Measurements from ENCODE around the gene LYVE1.

LYVE1 gene

DNA sequence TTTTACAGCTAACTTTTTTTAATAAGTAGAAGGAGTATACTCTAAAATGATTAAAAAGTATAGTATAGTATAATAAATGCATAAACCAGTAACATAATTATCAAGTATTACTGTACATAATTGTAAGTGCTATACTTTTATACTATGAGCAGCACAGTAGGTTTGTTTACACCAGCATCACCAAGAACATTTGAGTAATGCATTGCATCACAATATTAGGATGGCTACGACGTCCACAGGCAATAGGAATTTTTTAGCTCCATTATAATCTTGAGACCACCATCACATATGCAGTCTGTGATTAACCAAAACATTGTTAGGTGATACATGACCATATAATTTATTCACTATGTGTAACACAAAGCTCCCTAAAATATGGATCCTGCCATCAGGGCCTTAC lies 47.9 kb downstream of the LYVE1 start:
- peaks cover 27 to 32% of the 10 kb centered on the region in 2 donors for H3K36me3 ChIP-seq (ENCODE audit: control insufficient read depth in 1 of 2, insufficient read depth in 2 of 2, low read length in 2 of 2)
- no peak overlapping the region for H3K27ac ChIP-seq (ENCODE audit: low read length)
- no peaks in the 10 kb centered on the region for H3K27me3 ChIP-seq (ENCODE audit: low read depth, low read length)
- H3K4me3 ChIP-seq (ENCODE audit: low read depth in 1 of 2, low read length in 2 of 2), result no peak overlapping the region
- H3K4me1 ChIP-seq (ENCODE audit: control insufficient read depth in 1 of 2, insufficient read depth in 2 of 2, low read length in 2 of 2), result no peaks in the 10 kb centered on the region
- H3K9me3 ChIP-seq (ENCODE audit: control insufficient read depth in 1 of 2, low read length in 2 of 2), result no peaks in the 10 kb centered on the region

DNA sequence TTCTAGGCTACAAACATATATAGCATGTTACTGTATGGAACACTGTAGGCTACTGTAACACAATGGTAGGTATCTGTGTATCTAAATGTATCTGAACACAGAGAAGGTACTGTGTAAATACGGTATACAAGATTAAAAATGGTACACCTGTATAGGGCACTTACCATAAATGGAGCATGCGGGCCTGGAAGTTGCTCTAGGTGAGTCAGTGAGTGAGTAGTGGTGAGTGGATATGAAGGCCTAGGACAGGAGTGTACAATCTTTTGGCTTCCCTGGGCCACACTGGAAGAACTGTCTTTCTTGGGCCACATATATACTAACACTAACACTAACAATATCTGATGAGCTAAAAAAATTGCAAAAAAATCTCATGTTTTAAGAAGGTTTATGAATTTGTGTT lies 48.8 kb downstream of the LYVE1 start:
- H3K4me1 ChIP-seq (ENCODE audit: control insufficient read depth in 1 of 2, insufficient read depth in 2 of 2, low read length in 2 of 2), result no peaks in the 10 kb centered on the region
- H3K4me3 ChIP-seq (ENCODE audit: low read depth in 1 of 2, low read length in 2 of 2), result no peak overlapping the region
- no peak overlapping the region for H3K27ac ChIP-seq (ENCODE audit: low read length)

DNA sequence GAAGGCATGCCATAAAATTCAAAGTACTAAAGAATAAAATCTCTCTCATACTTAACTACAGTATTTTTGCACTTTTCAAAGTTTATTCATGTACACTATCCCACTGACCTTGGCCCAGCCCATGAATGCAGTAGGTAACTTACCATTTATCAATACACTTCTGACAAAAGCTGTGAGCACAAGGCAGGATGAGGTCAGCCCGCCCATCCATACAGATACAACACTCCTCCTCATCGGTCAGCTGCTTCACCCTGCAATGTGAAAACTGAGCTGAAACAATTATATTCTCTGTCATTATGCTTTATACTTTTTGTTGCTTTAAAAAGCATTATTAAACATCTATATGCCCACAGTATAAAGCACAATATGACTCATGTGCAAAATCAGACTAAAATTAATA lies 49.6 kb downstream of the LYVE1 start:
- no peak overlapping the region for H3K4me3 ChIP-seq (ENCODE audit: low read depth in 1 of 2, low read length in 2 of 2)
- no peak overlapping the region for H3K27ac ChIP-seq (ENCODE audit: low read length)
- H3K27me3 ChIP-seq (ENCODE audit: low read depth, low read length), result no peaks in the 10 kb centered on the region
- H3K36me3 ChIP-seq (ENCODE audit: control insufficient read depth in 1 of 2, insufficient read depth in 2 of 2, low read length in 2 of 2), result peaks cover 20 to 23% of the 10 kb centered on the region in 2 donors
- H3K4me1 ChIP-seq (ENCODE audit: control insufficient read depth in 1 of 2, insufficient read depth in 2 of 2, low read length in 2 of 2), result no peaks in the 10 kb centered on the region
- no peaks in the 10 kb centered on the region for H3K9me3 ChIP-seq (ENCODE audit: control insufficient read depth in 1 of 2, low read length in 2 of 2)

More for the DNA sequence above, 48.8 kb downstream of the LYVE1 start:
- H3K27me3 ChIP-seq (ENCODE audit: low read depth, low read length), result no peaks in the 10 kb centered on the region
- no peaks in the 10 kb centered on the region for H3K9me3 ChIP-seq (ENCODE audit: control insufficient read depth in 1 of 2, low read length in 2 of 2)
- peaks cover 23 to 28% of the 10 kb centered on the region in 2 donors for H3K36me3 ChIP-seq (ENCODE audit: control insufficient read depth in 1 of 2, insufficient read depth in 2 of 2, low read length in 2 of 2)

DNA sequence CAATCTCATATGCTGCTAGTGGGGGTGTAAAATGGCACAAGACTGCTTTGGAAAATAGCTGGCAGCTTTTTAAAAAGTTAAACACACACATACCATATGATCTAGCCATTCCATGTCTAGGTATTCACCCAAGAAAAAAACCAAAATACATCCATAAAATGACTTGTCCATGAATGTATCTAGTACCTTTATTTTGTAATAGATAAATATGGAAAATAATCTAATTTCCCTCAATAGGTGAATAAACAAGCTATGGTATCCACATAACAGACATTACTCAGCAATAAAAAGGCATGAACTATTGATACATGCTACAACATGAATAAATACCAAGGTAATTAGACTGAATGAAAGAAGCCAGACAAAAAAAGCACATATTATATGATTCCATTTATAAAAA lies 50.3 kb downstream of the LYVE1 start:
- Histone ChIP-seq H3K27me3 (ENCODE audit: low read depth, low read length) (no peaks in the 10 kb centered on the region), H3K4me1 (ENCODE audit: control insufficient read depth in 1 of 2, insufficient read depth in 2 of 2, low read length in 2 of 2) (no peaks in the 10 kb centered on the region), H3K9me3 (ENCODE audit: control insufficient read depth in 1 of 2, low read length in 2 of 2) (no peaks in the 10 kb centered on the region), H3K4me3 (ENCODE audit: low read depth in 1 of 2, low read length in 2 of 2) (no peak overlapping the region), H3K36me3 (ENCODE audit: control insufficient read depth in 1 of 2, insufficient read depth in 2 of 2, low read length in 2 of 2) (peaks cover 19 to 23% of the 10 kb centered on the region in 2 donors), H3K27ac (ENCODE audit: low read length) (no peak overlapping the region)

DNA sequence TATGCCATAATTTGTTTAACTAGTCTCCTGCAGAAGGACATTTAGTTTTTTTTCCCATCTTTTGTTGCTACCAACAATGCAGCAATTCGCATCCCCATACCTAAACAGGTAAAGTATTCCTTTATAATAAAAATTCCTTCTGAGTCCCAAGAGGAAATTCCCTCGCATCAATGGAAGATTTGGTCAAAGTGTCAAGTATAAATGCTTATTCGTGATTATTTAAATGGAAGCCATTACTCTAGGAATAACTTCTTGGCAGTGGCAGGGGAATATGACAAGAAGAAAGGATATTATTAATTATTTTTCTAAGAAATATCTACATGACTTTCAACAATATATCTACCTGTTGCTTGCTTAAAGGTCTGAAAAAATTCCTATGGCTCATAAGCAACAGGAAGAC lies 53.0 kb downstream of the LYVE1 start:
- Histone ChIP-seq H3K4me3 (ENCODE audit: low read depth in 1 of 2, low read length in 2 of 2) (no peak overlapping the region), H3K36me3 (ENCODE audit: control insufficient read depth in 1 of 2, insufficient read depth in 2 of 2, low read length in 2 of 2) (peaks cover 9 to 15% of the 10 kb centered on the region in 2 donors), H3K9me3 (ENCODE audit: control insufficient read depth in 1 of 2, low read length in 2 of 2) (no peaks in the 10 kb centered on the region), H3K27me3 (ENCODE audit: low read depth, low read length) (no peaks in the 10 kb centered on the region), H3K27ac (ENCODE audit: low read length) (no peak overlapping the region), H3K4me1 (ENCODE audit: control insufficient read depth in 1 of 2, insufficient read depth in 2 of 2, low read length in 2 of 2) (no peaks in the 10 kb centered on the region)

DNA sequence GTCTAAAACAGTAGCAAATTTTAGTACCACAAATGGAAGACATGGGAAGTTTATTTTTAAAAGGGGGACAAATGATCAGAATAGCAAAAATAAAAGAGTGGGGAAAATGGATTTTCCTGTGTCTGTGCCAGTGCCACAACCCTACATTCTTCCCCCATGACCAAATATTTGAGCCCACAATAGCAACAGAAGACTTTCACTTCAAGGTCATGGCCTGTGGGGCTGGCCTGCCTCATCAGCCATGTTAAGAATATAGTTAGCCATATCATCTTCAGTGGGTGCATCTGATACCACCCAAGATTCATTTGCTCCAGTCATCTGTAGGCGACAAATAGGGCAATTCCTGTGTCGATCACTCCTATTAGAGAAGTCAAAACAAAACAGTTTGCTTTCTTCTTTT lies 53.8 kb downstream of the LYVE1 start:
- Histone ChIP-seq H3K4me1 (ENCODE audit: control insufficient read depth in 1 of 2, insufficient read depth in 2 of 2, low read length in 2 of 2) (no peaks in the 10 kb centered on the region), H3K9me3 (ENCODE audit: control insufficient read depth in 1 of 2, low read length in 2 of 2) (no peaks in the 10 kb centered on the region), H3K36me3 (ENCODE audit: control insufficient read depth in 1 of 2, insufficient read depth in 2 of 2, low read length in 2 of 2) (peaks cover 9 to 11% of the 10 kb centered on the region in 2 donors), H3K27me3 (ENCODE audit: low read depth, low read length) (no peaks in the 10 kb centered on the region), H3K4me3 (ENCODE audit: low read depth in 1 of 2, low read length in 2 of 2) (no peak overlapping the region), H3K27ac (ENCODE audit: low read length) (no peak overlapping the region)

DNA sequence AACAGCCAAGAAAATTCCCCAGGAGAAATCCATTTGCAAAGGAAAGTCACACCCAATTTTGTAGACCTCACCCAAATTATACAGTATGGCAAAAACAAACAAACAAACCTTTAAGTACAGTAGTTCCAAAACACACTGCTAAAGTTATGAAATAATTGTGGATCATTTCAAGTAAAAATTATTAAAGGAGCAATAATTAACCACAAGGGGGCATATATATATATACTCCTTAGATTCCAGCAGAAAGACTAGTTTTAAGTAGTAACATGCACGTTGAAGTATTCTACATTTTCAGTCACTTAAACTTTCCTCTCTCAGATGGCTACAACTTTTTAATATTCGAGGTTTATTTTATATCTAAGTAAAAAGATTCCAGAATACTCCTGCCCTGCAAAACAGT lies 54.3 kb downstream of the LYVE1 start:
- no peaks in the 10 kb centered on the region for H3K9me3 ChIP-seq (ENCODE audit: control insufficient read depth in 1 of 2, low read length in 2 of 2)
- H3K4me3 ChIP-seq (ENCODE audit: low read depth in 1 of 2, low read length in 2 of 2), result no peak overlapping the region
- no peak overlapping the region for H3K27ac ChIP-seq (ENCODE audit: low read length)
- no peaks in the 10 kb centered on the region for H3K27me3 ChIP-seq (ENCODE audit: low read depth, low read length)
- peaks cover 6% of the 10 kb centered on the region in 2 donors for H3K36me3 ChIP-seq (ENCODE audit: control insufficient read depth in 1 of 2, insufficient read depth in 2 of 2, low read length in 2 of 2)
- H3K4me1 ChIP-seq (ENCODE audit: control insufficient read depth in 1 of 2, insufficient read depth in 2 of 2, low read length in 2 of 2), result no peaks in the 10 kb centered on the region

DNA sequence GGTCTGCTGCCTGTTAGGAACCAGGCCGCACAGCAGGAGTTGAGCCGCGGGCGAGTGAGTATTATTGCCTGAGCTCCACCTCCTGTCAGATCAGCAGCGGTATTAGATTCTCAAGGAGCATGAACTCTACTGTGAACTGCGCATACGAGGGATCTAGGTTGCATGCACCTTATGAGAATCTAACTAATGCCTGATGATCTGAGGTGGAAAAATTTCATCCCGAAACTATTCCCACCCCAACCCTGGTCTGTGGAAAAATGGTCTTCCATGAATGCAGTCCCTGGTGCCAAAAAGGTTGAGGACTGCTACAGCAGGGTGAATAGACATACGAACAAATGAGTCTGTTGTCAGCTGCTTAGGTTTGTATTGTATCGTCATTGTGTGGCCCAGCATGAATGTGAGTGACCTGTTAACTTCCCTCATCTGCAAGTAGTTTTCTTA lies 57.3 kb downstream of the LYVE1 start:
- no peaks in the 10 kb centered on the region for H3K9me3 ChIP-seq (ENCODE audit: control insufficient read depth in 1 of 2, low read length in 2 of 2)
- no peak overlapping the region for H3K4me3 ChIP-seq (ENCODE audit: low read depth in 1 of 2, low read length in 2 of 2)
- H3K36me3 ChIP-seq (ENCODE audit: control insufficient read depth in 1 of 2, insufficient read depth in 2 of 2, low read length in 2 of 2), result peaks cover 0 to 6% of the 10 kb centered on the region in 2 donors
- no peaks in the 10 kb centered on the region for H3K27me3 ChIP-seq (ENCODE audit: low read depth, low read length)
- H3K27ac ChIP-seq (ENCODE audit: low read length), result no peak overlapping the region
- H3K4me1 ChIP-seq (ENCODE audit: control insufficient read depth in 1 of 2, insufficient read depth in 2 of 2, low read length in 2 of 2), result no peaks in the 10 kb centered on the region
